GM21423 (cell line): ENCODE data around the gene NFATC2.

Experiments
- ATAC-seq: cut with Tn5 transposase; IDR thresholded peaks from one replicate; pipeline ENCODE4 v1.9.1; 2021; ENCODE audit warnings: mild to moderate bottlenecking, moderate library complexity; ENCODE audit not compliant: unreplicated experiment

NFATC2 gene

GRCh38 chr20:51382111-51382985 lies 160.2 kb downstream of the NFATC2 start:
- ATAC-seq, result no peak

DNA sequence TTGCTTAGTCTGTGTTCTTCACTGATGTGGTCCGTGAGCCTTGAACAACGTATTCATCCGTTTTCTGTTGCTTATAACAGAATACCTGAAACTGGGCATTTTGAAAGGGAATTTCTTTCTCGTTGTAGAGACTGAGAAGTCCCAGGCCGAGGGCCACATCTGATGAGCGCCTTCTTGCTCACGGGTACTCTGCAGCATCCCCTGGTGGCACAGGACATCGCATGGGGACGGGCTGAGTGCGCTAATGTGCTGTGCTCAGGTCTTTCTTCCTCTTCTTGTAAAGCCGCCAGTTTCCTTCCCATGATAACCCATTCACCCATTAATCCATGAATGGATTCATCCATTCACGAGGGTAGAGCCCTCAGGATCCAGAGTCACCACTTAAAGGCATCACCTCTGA lies 161.0 kb downstream of the NFATC2 start:
- no peak for ATAC-seq

GRCh38 chr20:51380401-51381385 lies 161.8 kb downstream of the NFATC2 start:
- no peak for ATAC-seq

GRCh38 chr20:51379601-51380341 lies 162.7 kb downstream of the NFATC2 start:
- ATAC-seq, result no peak

DNA sequence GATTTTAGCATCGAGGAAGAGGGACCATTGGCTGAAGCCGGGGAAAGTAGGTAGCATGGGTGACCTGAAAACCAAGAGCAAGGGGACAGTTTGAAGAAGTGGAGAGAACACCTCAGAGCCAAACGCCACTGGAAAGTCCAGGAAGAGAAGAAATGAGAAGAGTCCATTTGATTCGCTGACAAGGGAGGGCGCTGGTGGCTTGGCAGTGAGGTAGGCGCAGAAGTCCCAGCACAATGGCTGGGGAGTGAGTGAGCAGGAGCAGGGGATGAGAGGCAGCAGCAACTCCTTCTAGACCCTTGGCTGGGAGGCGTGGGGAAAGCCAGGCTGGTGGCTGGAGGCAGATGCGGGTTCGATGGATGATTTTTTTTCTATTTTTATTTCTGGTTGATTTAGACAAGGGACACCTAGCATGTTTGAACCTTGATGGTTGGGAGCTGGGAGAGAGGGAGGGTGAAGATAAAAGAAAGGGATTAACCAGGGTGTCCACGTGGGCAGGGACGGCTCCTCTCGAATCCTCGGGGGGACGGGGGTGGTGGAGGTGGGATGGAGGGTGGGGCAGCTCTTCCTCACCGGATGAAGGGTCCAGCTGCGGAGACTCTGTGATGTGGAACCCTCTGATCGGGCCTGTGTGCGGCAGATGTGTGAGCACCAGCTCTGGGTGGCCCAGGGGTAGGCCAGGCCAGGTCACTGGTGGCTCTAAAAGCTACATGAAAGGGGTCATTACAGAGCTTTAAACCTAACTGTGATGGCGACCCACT lies 164.2 kb downstream of the NFATC2 start:
- ATAC-seq, result no peak

DNA sequence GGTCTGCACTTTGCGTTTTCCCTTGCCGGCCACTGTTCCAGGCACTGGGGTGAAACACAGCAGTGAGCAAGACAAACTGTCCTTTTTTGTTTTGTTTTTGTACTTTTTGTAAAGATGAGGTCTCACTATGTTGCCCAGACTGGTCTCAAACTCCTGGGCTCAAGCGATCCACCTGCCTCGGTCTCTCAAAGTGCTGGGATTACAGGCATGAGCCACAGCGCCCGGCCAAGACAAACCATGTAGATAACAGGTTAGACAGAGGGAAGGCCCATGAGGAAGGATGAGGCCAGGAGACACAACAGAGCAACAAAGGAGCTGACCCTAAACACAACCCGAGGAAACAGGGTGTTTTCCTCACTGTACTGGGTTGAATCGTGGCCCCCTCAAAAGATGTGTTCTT lies 165.4 kb downstream of the NFATC2 start:
- no peak for ATAC-seq

GRCh38 chr20:51376111-51376510 lies 166.4 kb downstream of the NFATC2 start:
- no peak for ATAC-seq

GRCh38 chr20:51375561-51375960 lies 167.0 kb downstream of the NFATC2 start:
- ATAC-seq, result no peak

GRCh38 chr20:51374961-51375360 lies 167.6 kb downstream of the NFATC2 start:
- no peak for ATAC-seq

- no peak for ATAC-seq
Measured at GRCh38 chr20:51374456-51374830, 168.1 kb downstream of the NFATC2 start.

DNA sequence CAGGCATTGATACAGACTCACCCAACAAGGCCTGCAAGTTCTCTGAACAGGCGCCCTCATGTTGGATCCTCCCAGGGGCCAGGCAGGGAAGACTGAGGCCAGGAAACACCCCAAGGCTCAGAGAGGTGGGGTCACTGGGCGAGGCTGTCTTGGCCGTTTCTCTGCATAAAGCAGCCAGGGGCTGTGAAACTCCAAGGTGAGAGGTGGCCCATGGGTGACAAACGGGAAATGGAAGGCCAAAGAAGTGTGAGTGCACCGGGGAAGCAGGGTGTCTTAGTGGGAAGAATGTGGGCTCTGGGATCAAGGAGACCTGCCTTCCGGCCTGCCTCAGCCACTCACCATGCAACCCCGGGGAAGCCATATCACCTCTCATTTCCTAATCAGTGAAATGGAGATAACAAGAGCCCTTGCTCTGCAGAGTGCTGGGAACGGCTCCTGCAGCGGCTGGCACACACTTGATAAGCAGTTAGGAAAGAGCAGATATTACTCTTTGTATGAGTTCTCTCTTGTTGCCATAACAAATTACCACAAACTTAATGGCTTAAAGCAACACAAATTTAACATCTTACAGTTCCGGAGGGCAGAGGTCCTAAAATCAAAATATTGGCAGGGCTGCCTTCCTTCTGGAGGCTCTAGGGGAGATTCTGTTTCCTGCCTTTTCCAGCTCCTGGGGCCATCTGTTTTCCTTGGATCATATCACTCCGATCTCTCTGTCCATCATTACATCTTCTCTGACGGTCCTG lies 168.6 kb downstream of the NFATC2 start:
- ATAC-seq, result no peak

DNA sequence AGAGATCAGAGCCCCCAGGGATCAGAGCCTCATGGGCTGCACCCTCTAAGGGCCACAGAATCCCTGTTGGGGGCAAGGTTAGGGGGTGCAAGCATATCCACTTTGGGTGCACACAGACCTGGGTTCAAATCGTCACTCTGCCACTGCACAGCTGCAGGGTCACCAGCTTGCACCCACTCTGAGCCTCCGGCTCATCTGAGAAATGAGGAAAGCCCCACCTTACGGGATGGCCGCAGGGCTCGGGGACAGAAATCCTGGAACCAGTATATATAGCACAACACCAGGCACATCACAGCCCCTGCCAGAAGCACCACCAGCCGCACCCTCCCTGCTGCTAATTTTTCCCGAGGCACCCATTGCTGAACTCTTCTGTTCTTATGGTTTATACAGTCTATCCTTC lies 169.6 kb downstream of the NFATC2 start:
- no peak for ATAC-seq

DNA sequence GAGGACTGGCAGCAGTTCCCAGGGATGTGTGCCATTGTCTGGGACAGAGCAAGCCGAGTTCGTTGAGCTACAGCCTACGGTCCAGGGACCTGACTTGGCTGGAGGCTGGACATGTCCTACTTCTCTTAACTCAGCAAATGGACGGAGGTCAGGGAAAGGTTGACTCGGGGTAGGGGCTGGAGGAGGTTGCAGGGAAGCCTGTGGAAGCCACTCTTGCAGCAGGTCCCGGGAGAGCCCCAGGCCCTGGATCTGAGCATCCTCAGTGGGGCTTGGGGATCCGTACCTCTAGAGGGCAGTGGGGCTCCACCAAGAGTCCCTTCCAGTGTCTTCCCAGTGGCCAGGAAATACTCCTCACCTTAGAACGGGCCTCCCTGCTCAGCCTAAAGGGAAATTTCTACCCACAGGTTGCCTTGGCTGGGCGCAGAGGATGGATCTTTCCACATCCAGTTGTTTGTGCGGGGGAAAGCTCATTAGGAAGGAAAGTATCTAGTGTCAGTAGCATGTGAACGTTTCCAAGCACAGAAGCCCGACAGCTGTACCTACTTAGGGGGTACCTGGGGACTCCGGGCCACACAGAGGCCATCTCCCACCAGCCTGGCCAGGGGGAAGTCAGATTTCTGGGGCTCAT lies 170.2 kb downstream of the NFATC2 start:
- no peak for ATAC-seq

DNA sequence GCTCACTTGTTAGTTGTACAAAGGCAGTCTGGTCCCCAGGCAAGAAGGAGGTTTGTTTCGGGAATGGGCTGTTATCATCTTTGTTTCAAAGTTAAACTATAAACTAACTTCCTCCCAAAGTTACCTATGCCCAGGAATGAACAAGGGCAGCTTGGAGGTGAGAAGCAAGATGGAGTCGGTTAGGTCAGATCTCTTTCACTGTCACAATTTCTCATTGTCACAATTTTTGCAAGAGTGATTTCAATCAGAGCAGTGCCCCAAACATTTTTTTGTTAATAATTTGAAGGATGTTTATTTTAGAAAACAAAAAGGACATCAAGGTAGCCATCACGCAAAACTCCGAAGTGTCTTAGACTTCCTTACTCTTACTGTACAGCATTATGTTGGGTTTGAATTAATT lies 170.8 kb downstream of the NFATC2 start:
- ATAC-seq, result no peak

GRCh38 chr20:51369503-51369902 lies 173.0 kb downstream of the NFATC2 start:
- ATAC-seq, result no peak

DNA sequence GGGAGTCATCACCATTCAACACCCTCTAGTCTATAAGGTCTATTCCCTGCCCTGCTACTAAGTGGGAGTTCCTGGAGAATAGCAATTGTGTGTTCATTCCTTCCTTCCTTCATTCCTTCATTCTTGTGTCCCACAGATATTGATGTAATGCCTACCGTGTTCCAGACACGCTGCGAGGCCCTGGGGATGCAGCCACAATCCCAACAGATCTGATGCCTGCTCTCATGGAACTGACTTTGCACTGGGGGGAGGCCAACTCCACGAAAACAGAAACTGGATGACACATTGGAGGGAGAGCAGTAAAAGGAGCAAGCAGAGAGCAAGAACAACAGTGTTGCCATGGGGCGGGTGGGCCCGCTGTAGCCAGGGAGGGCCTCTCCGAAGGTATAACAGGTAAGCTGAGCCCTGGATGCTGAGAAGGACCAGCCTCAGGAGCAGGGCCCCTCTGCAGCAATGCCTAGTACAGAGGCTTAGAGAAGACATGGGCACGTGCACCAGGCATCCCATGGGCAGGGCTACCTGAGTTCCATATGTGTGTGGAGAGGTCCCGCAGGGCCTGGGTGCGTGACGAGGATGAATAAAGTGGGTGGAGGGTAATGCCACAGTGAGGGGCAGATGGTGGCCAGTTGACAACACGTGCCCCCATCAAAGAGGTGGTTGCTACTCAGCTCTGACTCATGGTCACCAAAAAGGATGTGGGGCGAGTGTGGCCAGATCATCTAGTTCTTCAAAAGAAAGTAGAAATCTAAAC lies 173.9 kb downstream of the NFATC2 start:
- ATAC-seq, result no peak

DNA sequence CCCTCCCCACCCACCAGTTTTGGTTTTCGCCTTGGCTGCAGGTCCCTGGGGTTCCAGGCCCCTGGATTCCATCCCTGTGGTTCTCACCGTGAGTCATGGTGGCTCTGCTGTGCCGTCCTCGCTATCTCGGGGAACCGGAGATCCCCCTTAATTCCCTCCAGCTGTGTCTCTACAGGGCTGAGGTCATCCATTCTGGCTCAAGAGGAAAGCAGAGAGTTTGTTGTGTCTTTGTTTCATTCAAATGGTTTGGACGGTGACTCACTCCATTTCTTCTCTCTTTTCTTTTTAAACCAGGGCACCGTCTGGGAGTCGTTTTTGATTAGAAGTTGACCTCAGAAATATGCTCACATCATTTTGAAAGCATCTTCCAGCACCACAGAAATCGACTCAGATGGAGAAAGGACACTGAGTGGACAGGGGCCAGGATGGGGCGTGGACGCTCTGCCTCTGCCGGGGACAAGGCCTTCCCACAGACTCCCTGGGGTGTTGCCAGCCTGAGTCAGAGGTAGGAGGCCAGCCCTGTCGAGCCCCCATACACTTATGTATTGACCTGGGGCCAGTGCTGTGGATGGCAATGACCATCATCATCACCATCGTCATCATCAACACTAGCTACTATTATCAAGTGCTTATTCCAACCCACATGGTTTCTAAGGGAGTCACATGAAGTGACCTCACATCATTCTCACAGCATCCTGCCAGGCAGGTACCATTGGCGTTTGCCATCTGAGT lies 176.2 kb downstream of the NFATC2 start:
- no peak for ATAC-seq

- no peak for ATAC-seq
Measured at GRCh38 chr20:51365670-51366069, 176.8 kb downstream of the NFATC2 start.
